HL-60 (cell line): ENCODE data around the gene PKN3.

Experiments used
- DNase-seq, 2 experiments: peaks; one replicate each; pipeline ENCODE4 v3.0.0-alpha.2; 2010 to 2020; ENCODE audit warnings: low read depth in 1 of 2, low spot score in 1 of 2
- H3K27ac ChIP-seq: fragments of 250-450 bp; sonication (Bioruptor Pico); replicated peaks from 2 replicates; pipeline ENCODE4 v1.5.1; 2020; ENCODE audit warnings: mild to moderate bottlenecking, moderate library complexity
- H3K27me3 ChIP-seq: fragments of 250-450 bp; sonication (Bioruptor Pico); 2 replicates; pipeline ENCODE4 v1.5.1; 2021; ENCODE audit warnings: mild to moderate bottlenecking, moderate library complexity; ENCODE audit not compliant: insufficient read depth, poor library complexity, severe bottlenecking
- H3K4me3 ChIP-seq: replicated peaks from 2 replicates; pipeline ENCODE4 v1.5.1; 2011; ENCODE audit warnings: mild to moderate bottlenecking, control low read depth, low read length; ENCODE audit not compliant: insufficient read depth
- GABPA ChIP-seq: IDR thresholded peaks from 2 replicates; pipeline ENCODE4 v1.6.1; 2012; ENCODE audit warnings: low read depth
- POLR2AphosphoS5 ChIP-seq: IDR thresholded peaks from 2 replicates; pipeline ENCODE4 v1.6.1; 2012; ENCODE audit warnings: low read depth
- REST ChIP-seq: IDR thresholded peaks from 2 replicates; pipeline ENCODE4 v1.6.1; 2012; ENCODE audit warnings: low read depth; ENCODE audit not compliant: insufficient replicate concordance
- SPI1 ChIP-seq: IDR thresholded peaks from 2 replicates; pipeline ENCODE4 v1.6.1; 2012; ENCODE audit warnings: low read depth, mild to moderate bottlenecking, borderline replicate concordance
- TF ChIP-seq, protein P1 (sequence below): IDR thresholded peaks from one replicate; pipeline ENCODE4 v1.5.1; 2011; ENCODE audit warnings: low read length, control low read depth, inconsistent platforms; ENCODE audit not compliant: insufficient read depth

Gene PKN3

GRCh38 chr9:128719919-128720605 is 17.8 kb downstream of the PKN3 start:
- H3K27ac ChIP-seq: no peak overlapping the region
- TF ChIP-seq, protein P1, sequence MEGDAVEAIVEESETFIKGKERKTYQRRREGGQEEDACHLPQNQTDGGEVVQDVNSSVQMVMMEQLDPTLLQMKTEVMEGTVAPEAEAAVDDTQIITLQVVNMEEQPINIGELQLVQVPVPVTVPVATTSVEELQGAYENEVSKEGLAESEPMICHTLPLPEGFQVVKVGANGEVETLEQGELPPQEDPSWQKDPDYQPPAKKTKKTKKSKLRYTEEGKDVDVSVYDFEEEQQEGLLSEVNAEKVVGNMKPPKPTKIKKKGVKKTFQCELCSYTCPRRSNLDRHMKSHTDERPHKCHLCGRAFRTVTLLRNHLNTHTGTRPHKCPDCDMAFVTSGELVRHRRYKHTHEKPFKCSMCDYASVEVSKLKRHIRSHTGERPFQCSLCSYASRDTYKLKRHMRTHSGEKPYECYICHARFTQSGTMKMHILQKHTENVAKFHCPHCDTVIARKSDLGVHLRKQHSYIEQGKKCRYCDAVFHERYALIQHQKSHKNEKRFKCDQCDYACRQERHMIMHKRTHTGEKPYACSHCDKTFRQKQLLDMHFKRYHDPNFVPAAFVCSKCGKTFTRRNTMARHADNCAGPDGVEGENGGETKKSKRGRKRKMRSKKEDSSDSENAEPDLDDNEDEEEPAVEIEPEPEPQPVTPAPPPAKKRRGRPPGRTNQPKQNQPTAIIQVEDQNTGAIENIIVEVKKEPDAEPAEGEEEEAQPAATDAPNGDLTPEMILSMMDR: no peak
- TF ChIP-seq REST (no peak), SPI1 (no peak), POLR2AphosphoS5 (no peak)
- H3K4me3 ChIP-seq: no peak overlapping the region
- H3K27me3 ChIP-seq: no peaks in the 10 kb centered on the region
- DNase-seq: no peak

DNA sequence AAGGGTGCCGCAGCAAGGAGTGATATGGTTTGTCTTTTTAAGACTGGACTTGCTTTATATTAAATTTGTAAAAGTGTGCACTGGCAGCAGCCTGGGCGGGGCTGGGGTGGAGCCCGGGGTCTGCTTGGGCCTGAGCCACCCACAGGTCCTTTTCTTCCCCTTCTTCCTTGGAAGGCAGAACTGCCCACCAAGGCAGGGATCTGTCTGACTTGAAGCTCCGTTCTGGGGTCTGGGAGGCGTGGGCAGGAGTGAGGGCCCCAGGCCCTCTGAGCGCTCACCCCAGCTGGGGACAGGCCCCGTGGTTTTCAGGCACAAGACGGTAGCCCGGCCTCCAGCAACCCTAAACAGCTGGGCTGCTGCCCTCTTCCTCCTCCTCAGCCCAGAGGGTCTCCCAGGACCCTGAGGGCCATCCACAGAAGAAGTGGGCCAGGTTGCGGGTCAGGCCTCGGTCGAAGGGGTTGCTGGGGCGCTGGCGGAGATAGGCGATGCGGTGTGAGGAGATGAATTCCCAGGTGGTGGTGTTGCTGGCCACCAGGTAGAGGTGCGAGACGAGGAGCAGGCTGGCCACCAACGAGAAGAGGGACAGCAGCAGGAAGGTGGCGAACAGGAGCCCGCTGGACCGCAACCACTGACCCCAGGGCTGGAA is 18.7 kb downstream of the PKN3 start:
- no peak overlapping the region for H3K4me3 ChIP-seq

DNA sequence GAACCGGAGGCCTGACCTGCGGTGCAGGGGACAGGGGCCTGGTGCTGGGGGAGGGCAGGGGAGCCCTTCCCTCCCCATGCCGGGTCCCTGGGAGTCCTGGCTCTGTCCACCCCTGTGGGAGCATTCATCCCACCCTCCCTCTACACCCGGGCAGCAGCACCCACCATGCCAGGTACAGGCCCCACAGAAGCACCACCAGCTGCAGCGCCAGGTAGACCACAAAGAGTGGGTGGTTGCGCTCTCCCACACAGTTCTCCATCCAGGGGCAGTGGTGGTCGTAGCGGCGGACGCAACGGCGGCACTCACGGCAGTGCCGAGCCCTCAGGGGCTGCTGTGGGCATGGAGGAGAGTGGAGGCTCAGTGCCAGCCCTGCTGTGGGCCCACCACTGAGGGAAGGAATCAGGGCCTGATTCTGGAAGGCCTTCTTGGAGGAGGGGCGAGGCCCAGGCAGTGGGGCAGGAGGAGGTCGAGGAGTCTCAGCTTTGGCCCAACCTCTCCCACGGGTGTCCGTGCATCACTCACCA is 19.2 kb downstream of the PKN3 start:
- TF ChIP-seq GABPA (no peak), REST (no peak), SPI1 (no peak), POLR2AphosphoS5 (no peak)
- TF ChIP-seq, protein P1: no peak
- no peaks in the 10 kb centered on the region for H3K27me3 ChIP-seq
- no peak overlapping the region for H3K27ac ChIP-seq
- no peak for DNase-seq
- H3K4me3 ChIP-seq: no peak overlapping the region

More for the DNA sequence above, 18.7 kb downstream of the PKN3 start:
- no peaks in the 10 kb centered on the region for H3K27me3 ChIP-seq
- no peak for DNase-seq
- TF ChIP-seq POLR2AphosphoS5 (no peak), SPI1 (no peak), REST (no peak), GABPA (no peak)
- TF ChIP-seq, protein P1: no peak
- no peak overlapping the region for H3K27ac ChIP-seq
